Measurements from ENCODE around the gene ZSCAN5A. TPM values are rescaled to one million over a fixed set of nuclear protein-coding genes. Genes with fewer than 3 reads are reported as not detected.

Gene ZSCAN5A
- 3.1 and 5.7 TPM in 2 replicates for total RNA-seq

DNA sequence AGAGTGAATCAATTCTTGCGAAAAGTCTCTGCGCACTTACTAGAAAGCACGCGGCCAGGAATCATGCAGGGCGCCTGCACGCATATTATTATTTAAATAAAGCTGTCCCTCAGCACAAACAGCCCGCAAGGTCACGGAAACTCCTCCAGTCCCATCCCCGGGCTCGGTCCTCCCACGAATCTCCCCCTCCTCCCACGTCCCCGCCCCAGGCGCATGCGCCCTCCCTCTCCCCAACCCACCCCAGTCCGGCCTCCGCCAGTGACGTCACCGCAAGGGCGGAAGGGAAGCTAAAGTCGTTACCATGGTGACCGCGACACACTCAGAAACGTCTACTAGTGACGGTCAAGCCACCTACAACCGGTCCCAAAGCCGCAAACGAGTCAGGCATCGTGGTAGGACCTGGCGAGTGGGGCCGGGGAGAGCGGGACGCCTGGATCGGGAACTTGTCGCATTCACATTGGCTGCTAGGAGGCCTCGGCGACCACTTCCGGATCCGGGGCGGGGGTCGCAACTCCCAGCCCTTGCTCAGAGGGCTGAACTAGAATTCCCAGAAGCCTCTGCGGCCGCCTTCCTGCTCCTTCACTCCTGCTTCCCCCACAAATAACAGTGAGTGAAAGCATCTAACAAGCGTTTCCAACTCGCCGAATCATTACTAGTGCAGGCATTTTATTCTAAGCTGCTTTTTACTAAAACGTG lies at the start of gene ZSCAN5A:
ZSCAN5A (minus strand) TSS at position 459 of the 696 bp plus-strand sequence. CDS start 89,793 bp downstream, outside the sequence.

DNA sequence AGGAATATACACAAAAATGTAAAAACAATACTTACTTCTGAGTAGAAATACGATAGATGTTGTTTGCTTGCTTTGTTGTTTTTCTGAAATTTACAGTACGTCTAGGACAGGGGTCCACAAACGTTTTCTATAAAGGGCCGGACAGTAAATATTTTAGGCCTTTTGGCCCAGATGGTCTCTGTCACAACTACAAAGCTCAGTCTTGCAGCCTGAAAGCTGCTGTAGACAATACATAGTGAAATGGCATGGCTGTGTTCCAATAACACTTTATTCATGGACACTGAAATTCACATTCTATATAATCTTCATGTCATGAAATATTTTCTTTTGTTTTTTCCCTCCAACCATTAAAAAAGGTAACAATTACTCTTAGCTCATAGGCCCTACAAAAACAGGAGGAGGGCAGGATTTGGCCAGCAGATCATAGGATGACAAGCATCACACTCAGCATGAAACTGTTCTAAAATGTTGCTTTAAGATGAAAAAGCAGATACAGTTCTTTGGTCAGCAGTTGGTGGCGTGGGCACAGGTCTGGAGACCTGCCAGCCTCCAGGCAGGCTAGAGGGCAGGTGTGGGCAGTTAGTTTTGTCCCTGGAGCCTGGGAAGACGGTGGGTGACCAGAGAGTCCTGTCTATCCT lies 42.4 kb downstream of the ZSCAN5A start, which contains the start of gene EDDM13:
EDDM13 (plus strand) TSS at position 588 of the 638 bp plus-strand sequence. CDS start 87 bp downstream, outside the sequence.

GRCh38 chr19:56201973-56202372 lies 112.7 kb downstream of the ZSCAN5A start, which contains the start of gene ZSCAN5C:
Gene ZSCAN5C (plus strand): TSS chr19:56202273. CDS start chr19:56205914, 3,641 bp downstream.

DNA sequence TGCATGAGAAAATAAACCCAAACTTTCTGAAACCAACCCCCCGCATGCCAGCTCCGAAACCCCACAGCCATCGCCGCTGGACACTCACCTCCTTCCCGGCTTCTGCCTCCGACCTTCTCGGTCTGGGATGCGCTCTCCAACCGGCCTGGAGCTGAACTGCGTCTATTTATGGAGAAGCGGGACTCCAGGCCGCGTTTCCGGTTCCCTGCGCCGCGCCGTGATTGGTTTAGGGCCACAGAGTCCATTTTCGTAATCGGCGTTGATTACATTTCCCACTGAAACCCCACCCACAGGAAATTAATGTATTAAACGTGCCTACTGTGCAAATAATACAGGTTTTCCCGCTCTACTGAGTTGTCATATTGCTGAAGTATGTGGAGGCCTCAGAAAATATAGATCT lies 117.0 kb downstream of the ZSCAN5A start, which contains the start of gene ZSCAN5B:
ZSCAN5B (minus strand) TSS at position 138 of the 400 bp plus-strand sequence. CDS start 4,731 bp downstream, outside the sequence.

GRCh38 chr19:56175861-56176307 lies 138.8 kb downstream of the ZSCAN5A start, which contains the start of gene GALP:
Gene GALP (plus strand): TSS chr19:56176008. CDS start chr19:56177109, 1,101 bp downstream.

Other genes with a start within 250 kb of the ZSCAN5A start
- 9.6 and 15.4 TPM in 2 replicates for gene ZNF787, start 193.5 kb downstream of the ZSCAN5A start, total RNA-seq
- gene ZNF444, start 173.6 kb downstream of the ZSCAN5A start, total RNA-seq, result 33.9 and 68.7 TPM in 2 replicates
- gene GALP, start 138.8 kb downstream of the ZSCAN5A start, total RNA-seq, result not detected in 2 replicates
- not detected in 2 replicates for gene ZSCAN5B, start 117.1 kb downstream of the ZSCAN5A start, total RNA-seq
- gene ZSCAN5C, start 112.6 kb downstream of the ZSCAN5A start, total RNA-seq, result not detected in 2 replicates
- gene EDDM13, start 42.1 kb downstream of the ZSCAN5A start, total RNA-seq, result not detected in 2 replicates
- gene ZNF582, start 78.7 kb upstream of the ZSCAN5A start, total RNA-seq, result 1.2 and 5.7 TPM in 2 replicates
- gene ZNF583, start 89.5 kb upstream of the ZSCAN5A start, total RNA-seq, result 2.8 and 3.0 TPM in 2 replicates
- gene ZNF667, start 162.5 kb upstream of the ZSCAN5A start, total RNA-seq, result 2.8 and 5.3 TPM in 2 replicates
- gene ZNF471, start 193.0 kb upstream of the ZSCAN5A start, total RNA-seq, result 0.52 and 3.1 TPM in 2 replicates
- 4.2 and 6.1 TPM in 2 replicates for gene ZFP28, start 224.1 kb upstream of the ZSCAN5A start, total RNA-seq